Mesodermal cell (in vitro differentiated cells): ENCODE data around the gene FXYD5.

Source experiments
- H3K27ac ChIP-seq: 2 replicates; pipeline ENCODE4 v1.7.0; 2013; ENCODE audit warnings: mild to moderate bottlenecking, low read depth, low read length, moderate library complexity; ENCODE audit not compliant: severe bottlenecking
- H3K36me3 ChIP-seq: 2 replicates; pipeline ENCODE4 v1.7.1; 2013; ENCODE audit warnings: mild to moderate bottlenecking, low read length, moderate library complexity; ENCODE audit not compliant: control insufficient read depth, insufficient read depth
- H3K4me1 ChIP-seq: one replicate; pipeline ENCODE4 v1.7.1; 2013; ENCODE audit warnings: mild to moderate bottlenecking, low read length; ENCODE audit not compliant: insufficient read depth, control insufficient read depth, poor library complexity, severe bottlenecking
- H3K4me3 ChIP-seq: 2 replicates; pipeline ENCODE4 v1.7.0; 2013; ENCODE audit warnings: low read length, control low read depth, mild to moderate bottlenecking; ENCODE audit not compliant: insufficient read depth, poor library complexity, severe bottlenecking; ENCODE audit errors: extremely low read depth
- H3K9me3 ChIP-seq: 2 replicates; pipeline ENCODE4 v1.7.1; 2013; ENCODE audit warnings: mild to moderate bottlenecking, low read length, moderate library complexity; ENCODE audit not compliant: control insufficient read depth
- WGBS, 2 experiments: methylation state at CpG; one replicate each; pipeline ENCODE4 v1.1.5; 2013; ENCODE audit warnings: missing lambda C conversion rate in 2 of 2; ENCODE audit not compliant: insufficient coverage in 2 of 2; 5-methylcytosine and 5-hydroxymethylcytosine counted together

Gene FXYD5

GRCh38 chr19:35207391-35207871 lies 52.9 kb downstream of the FXYD5 start:
- 85 to 100% methylated on average over 1 to 4 of the region's 8 CpGs for WGBS, 2 experiments
- no peaks in the 10 kb centered on the region for H3K4me1 ChIP-seq

GRCh38 chr19:35208121-35208520 lies 53.6 kb downstream of the FXYD5 start:
- H3K36me3 ChIP-seq, result no peaks in the 10 kb centered on the region
- H3K27ac ChIP-seq, result no peak overlapping the region
- H3K9me3 ChIP-seq, result no peaks in the 10 kb centered on the region
- H3K4me1 ChIP-seq, result no peaks in the 10 kb centered on the region
- no peak overlapping the region for H3K4me3 ChIP-seq
- WGBS, 2 experiments, result 76 to 83% methylated on average over 6 of the region's 8 CpGs

More at GRCh38 chr19:35207391-35207871, 52.9 kb downstream of the FXYD5 start:
- Histone ChIP-seq H3K36me3 (no peaks in the 10 kb centered on the region), H3K9me3 (no peaks in the 10 kb centered on the region), H3K27ac (no peak overlapping the region), H3K4me3 (no peak overlapping the region)

GRCh38 chr19:35209646-35210045 lies 55.1 kb downstream of the FXYD5 start:
- no peaks in the 10 kb centered on the region for H3K36me3 ChIP-seq
- no peak overlapping the region for H3K27ac ChIP-seq
- no peaks in the 10 kb centered on the region for H3K9me3 ChIP-seq
- H3K4me1 ChIP-seq, result no peaks in the 10 kb centered on the region
- no peak overlapping the region for H3K4me3 ChIP-seq
- WGBS, 2 experiments, result 100% methylated on average over 2 of the region's 4 CpGs; no CpG with 5 or more reads in 1 of the 2 experiments

GRCh38 chr19:35211545-35212230 lies 57.2 kb downstream of the FXYD5 start:
- Histone ChIP-seq H3K27ac (no peak overlapping the region), H3K36me3 (no peaks in the 10 kb centered on the region), H3K9me3 (no peaks in the 10 kb centered on the region), H3K4me3 (no peak overlapping the region), H3K4me1 (no peaks in the 10 kb centered on the region)
- whole genome bisulfite sequencing, 2 experiments, result 92 to 97% methylated on average over 6 of the region's 7 CpGs

- no peak overlapping the region for H3K4me3 ChIP-seq
- 62 to 69% methylated on average over 6 to 7 of the region's 7 CpGs for WGBS, 2 experiments
- H3K9me3 ChIP-seq, result no peaks in the 10 kb centered on the region
- no peak overlapping the region for H3K27ac ChIP-seq
- H3K4me1 ChIP-seq, result no peaks in the 10 kb centered on the region
- H3K36me3 ChIP-seq, result no peaks in the 10 kb centered on the region
Observed at GRCh38 chr19:35212241-35212640, 57.7 kb downstream of the FXYD5 start.

- Histone ChIP-seq H3K4me3 (no peak overlapping the region), H3K9me3 (no peaks in the 10 kb centered on the region), H3K36me3 (no peaks in the 10 kb centered on the region), H3K4me1 (no peaks in the 10 kb centered on the region), H3K27ac (no peak overlapping the region)
- WGBS, 2 experiments, result 93 to 96% methylated on average over 14 to 16 of the region's 21 CpGs
Observed at GRCh38 chr19:35213663-35214632, 59.4 kb downstream of the FXYD5 start.

GRCh38 chr19:35214766-35215422 lies 60.4 kb downstream of the FXYD5 start:
- no peaks in the 10 kb centered on the region for H3K4me1 ChIP-seq
- WGBS, 2 experiments, result 77 to 81% methylated on average over 2 to 5 of the region's 7 CpGs

GRCh38 chr19:35216016-35216832 lies 61.7 kb downstream of the FXYD5 start:
- 81 to 86% methylated on average over 3 to 5 of the region's 8 CpGs for WGBS, 2 experiments

More at GRCh38 chr19:35214766-35215422, 60.4 kb downstream of the FXYD5 start:
- H3K4me3 ChIP-seq, result no peak overlapping the region
- H3K27ac ChIP-seq, result no peak overlapping the region
- H3K36me3 ChIP-seq, result no peaks in the 10 kb centered on the region
- H3K9me3 ChIP-seq, result peaks cover 9% of the 10 kb centered on the region

GRCh38 chr19:35216833-35217648 lies 62.5 kb downstream of the FXYD5 start:
- Histone ChIP-seq H3K4me3 (no peak overlapping the region), H3K4me1 (no peaks in the 10 kb centered on the region), H3K36me3 (no peaks in the 10 kb centered on the region), H3K9me3 (peaks cover 10% of the 10 kb centered on the region), H3K27ac (no peak overlapping the region)
- WGBS, 2 experiments, result 64% methylated on average over 3 of the region's 3 CpGs; no CpG with 5 or more reads in 1 of the 2 experiments

More at GRCh38 chr19:35216016-35216832, 61.7 kb downstream of the FXYD5 start:
- Histone ChIP-seq H3K4me3 (no peak overlapping the region), H3K36me3 (no peaks in the 10 kb centered on the region), H3K27ac (no peak overlapping the region), H3K9me3 (peaks cover 10% of the 10 kb centered on the region), H3K4me1 (no peaks in the 10 kb centered on the region)
